Ammon's horn (tissue), 1 donor: ENCODE results near the gene LRFN5.
"Not testable (repeated sequence)": the region's sequence is repeated elsewhere in the genome, so short reads cannot be mapped to it uniquely, and the experiment has no call there.

Source experiments
- DNase-seq: peaks from one replicate; pipeline ENCODE4 v3.0.0-alpha.2; 2016; ENCODE audit warnings: low spot score

Gene LRFN5

GRCh38 chr14:41636492-41637392, 30.1 kb downstream of the LRFN5 start:
- DNase-seq = no peak

GRCh38 chr14:41641690-41642089, 35.0 kb downstream of the LRFN5 start:
- no peak for DNase-seq

- DNase-seq = no peak
Measured at GRCh38 chr14:41642367-41642766, 35.7 kb downstream of the LRFN5 start.

- DNase-seq = no peak
Measured at GRCh38 chr14:41642789-41643188, 36.1 kb downstream of the LRFN5 start.

DNA sequence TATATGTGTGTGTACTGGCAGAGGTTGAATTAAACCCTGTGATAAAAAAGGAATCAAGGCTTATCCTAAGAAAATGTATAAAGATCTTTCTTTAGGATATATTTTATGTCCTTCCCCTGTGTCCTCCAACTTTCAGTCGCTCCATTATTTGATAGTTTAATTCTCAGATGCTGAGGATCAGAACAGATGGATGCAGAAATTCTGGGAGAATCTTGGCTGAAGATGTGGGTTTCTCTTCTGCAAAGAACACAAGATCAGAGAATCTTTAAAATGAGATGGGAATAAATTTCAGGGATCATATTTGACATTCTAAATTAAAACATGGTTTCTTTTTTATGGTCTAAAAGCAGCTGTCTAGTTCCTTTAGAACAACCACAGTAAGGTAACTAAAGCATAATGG, 37.9 kb downstream of the LRFN5 start:
- DNase-seq = no peak

GRCh38 chr14:41650802-41651201, 44.1 kb downstream of the LRFN5 start:
- no peak for DNase-seq

DNA sequence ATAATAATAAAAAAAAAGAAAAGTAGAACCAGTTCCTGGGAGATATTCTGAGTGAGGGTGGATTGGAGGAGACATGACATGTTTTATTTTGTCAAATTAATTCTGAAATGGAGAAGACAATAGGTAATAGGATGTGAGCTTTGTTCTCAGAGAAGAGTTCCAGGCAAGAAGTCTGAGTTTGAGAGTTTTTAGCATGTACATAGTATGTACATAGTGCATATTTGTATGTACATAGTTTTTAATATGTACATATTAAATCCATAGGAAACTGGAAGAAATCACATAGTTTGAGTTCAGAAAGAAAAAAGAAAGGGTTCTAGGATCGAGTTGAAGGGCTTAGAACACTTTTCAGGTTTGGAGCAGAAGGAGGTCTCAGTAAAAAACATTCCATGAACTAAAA, 47.5 kb downstream of the LRFN5 start:
- DNase-seq = no peak

GRCh38 chr14:41662780-41663472, 56.2 kb downstream of the LRFN5 start:
- DNase-seq = no peak

GRCh38 chr14:41663473-41663850, 56.8 kb downstream of the LRFN5 start:
- DNase-seq = no peak

- no peak for DNase-seq
Measured at GRCh38 chr14:41666301-41666700, 59.6 kb downstream of the LRFN5 start.

- no peak for DNase-seq
Measured at GRCh38 chr14:41668356-41668755, 61.7 kb downstream of the LRFN5 start.

GRCh38 chr14:41673601-41674000, 66.9 kb downstream of the LRFN5 start:
- not testable (repeated sequence) for DNase-seq

- DNase-seq = not testable (repeated sequence)
Measured at GRCh38 chr14:41674511-41674971, 67.9 kb downstream of the LRFN5 start.

GRCh38 chr14:41699486-41699885, 92.8 kb downstream of the LRFN5 start:
- no peak for DNase-seq

DNA sequence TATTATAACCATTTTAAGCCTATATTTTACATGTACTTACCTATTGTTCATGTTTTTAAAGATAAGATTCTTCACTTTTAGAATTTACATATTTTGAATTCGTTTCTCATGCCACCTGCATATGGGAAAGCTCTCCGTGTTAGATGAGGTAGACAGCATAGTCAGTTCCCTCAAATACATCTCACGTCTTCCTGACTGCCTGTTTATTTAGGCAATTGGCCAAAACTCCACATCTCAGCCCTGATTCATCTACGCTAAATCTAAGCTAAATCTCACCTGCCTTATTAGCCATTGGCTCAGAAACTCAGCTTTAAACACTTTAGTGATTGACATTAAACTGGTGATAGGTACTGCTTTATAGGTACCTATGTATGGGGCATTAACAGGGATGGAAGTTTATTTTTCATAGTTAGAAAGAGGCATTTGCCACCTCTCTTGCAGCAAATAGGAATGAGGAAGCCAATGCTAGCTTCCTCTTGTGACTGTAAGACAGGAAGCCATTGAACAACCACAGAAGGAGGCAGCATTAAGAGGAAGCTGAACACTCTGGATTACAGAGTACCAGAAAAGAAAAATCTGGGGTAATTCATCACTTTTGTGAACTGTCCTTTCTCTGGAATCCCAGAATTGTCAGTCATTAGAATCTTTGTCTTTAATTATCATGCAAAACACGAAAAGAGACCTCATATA, 111.9 kb downstream of the LRFN5 start:
- peak; percentile 39 for DNase-seq

- DNase-seq = no peak
Measured at GRCh38 chr14:41739203-41739602, 132.5 kb downstream of the LRFN5 start.

- DNase-seq = no peak
Measured at GRCh38 chr14:41743140-41743539, 136.5 kb downstream of the LRFN5 start.

DNA sequence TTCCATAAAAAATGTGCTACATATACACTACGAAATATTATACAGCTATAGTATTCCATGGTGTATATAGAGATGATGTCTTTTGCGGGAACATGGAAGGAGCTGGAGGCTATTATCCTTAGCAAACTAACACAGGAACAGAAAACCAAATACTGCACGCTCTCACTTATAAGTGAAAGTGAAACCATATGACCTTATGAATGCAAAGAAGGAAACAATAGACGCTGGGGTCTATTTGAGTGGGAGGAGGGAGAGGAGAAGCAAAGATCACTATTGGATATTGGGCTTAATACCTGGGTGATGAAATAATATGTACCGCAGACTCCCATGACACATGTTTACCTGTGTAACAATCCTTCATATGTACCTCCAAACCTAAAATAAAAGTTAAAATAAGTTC, 142.8 kb downstream of the LRFN5 start:
- DNase-seq = no peak

GRCh38 chr14:41750575-41750974, 143.9 kb downstream of the LRFN5 start:
- DNase-seq = not testable (repeated sequence)

DNA sequence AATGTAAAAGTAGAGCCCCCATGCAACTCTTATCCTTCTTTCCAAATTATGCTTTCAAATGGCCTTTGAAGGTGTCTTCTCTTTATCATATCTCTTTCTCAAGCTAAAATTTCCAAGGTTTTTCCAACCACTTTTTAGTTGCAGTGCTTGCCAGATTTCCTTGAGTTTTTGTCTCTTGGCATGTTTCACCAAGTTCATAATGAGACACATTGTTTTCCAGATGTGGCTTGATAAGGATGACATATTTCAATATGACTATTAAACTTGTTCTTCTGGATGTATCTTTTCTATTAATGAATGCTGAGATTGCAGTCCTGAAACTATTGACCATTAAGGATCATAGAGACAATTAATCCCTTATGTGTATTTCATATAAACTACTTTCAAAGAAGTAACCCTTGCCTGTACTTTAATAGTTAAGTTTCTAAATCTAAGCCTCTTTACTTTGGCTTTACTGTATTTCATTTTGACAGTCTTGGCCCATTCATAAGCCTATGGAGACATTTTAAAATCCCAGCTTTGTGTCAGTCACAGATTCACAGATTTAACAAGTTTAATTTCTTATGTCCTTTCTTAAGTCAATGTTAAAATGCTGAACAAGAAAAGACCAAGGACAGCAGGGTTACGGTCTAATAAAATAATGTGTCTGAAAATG, 151.5 kb downstream of the LRFN5 start:
- DNase-seq = no peak

GRCh38 chr14:41761204-41761603, 154.5 kb downstream of the LRFN5 start:
- DNase-seq = no peak

DNA sequence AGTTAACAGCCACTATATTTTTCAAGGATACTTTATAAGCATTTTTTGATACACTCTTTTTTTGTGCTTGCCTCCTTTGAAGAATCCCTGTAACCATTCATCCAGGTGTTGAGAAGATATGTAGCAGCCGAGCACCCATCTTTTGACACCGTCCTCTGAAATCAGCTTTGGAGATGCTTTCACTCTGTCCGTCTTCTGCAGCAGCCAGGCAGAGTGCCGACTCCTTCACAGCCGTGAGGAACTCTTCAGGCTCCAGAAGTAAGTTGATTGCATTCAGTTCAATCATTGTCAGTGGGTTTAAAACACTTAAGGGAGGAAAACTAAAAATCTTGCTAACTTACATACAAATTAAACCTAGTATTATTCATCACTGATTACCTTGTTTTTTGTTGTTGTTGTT, 160.1 kb downstream of the LRFN5 start:
- no peak for DNase-seq
